Activated CD4-positive, alpha-beta T cell treated with anti-CD3 and anti-CD28 coated beads, Interleukin-2, amount 50 U/mL, for 4 hours (primary cell): ENCODE results near the gene ALS2CL.

ENCODE experiments used
- DNase-seq, 2 experiments: peaks; one replicate each; pipeline ENCODE4 v3.0.0-alpha.2; 2020

ALS2CL gene

DNA sequence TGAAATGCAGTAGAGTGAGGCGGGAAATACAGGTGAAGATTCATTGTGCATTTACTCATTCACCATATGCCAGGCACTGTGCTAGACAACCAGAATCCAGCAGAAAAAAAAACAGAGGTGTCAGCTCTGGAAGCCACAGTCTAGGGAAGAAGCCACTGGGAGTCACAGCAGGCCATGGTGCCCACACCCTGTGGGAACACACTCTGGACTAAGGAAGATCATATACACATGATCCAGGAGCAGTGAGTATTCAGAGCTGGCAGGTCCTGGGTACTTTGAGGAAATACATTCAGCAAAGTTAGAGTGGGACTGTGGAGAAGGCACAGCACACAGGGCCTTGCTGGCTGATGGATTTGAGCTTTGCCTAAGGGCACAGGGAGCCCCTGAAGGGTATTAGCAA lies 66.4 kb downstream of the ALS2CL start:
- no peak for DNase-seq

DNA sequence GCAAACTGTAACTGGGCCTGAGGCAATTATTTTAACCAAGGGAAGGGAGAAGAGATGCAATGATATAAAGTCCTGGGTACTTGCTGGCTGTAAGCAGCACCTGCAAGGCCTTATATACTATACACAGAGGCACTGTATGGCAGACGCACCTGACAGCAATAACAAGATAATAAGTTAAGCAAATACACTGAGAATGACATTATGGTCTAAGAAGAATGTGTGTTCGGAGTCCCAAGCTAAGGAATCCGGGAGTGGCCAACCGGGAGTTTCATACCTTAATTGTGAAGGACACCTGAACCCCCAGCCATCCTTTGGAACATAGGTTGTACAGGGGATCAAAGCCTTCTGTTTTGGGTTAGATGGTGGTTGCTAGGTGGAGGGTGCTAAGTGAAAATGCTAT lies 67.4 kb downstream of the ALS2CL start:
- DNase-seq = no peak

DNA sequence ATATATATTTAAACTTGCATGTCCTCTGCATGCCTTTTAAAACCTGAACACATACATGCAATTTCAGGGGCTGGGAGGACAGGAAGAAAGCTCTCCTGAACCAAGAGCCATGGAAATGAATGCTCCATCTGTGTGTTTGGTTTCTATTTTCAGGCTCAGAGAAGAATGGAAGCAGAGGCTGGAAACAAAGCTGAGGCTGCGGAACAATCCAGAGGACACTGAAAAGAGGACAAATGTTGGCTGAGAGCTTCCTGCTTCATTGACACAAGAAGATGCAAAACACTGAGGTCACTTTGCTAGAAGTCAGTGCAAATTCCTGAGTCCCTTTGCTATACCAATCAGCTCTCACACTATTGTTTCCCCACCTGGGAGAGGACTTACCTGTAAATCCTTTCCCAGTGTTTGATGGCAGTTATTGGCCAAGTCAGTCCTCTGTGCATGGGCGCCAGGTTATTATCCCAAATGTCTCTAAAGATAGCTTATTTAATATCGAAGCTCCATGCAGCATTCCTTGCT lies 68.4 kb downstream of the ALS2CL start:
- no peak for DNase-seq

DNA sequence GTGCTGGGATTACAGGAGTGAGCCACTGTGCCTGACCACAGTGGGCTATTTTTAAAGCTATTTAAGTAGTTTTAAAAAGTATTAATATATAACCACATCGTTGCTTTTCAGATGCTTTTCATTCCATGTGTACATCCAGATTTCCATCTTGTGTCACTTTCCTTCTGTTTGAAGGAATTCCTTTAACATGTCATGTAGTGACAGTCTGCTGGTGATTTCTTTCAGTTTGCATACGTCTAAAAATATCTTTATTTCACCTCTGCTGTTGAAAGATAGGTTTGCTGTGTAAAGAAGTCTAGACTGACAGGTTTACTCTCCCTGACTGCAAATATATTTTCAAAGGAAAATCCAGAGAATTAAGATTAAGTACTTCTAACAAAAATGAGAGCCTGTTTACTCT lies 68.9 kb downstream of the ALS2CL start:
- no peak for DNase-seq

DNA sequence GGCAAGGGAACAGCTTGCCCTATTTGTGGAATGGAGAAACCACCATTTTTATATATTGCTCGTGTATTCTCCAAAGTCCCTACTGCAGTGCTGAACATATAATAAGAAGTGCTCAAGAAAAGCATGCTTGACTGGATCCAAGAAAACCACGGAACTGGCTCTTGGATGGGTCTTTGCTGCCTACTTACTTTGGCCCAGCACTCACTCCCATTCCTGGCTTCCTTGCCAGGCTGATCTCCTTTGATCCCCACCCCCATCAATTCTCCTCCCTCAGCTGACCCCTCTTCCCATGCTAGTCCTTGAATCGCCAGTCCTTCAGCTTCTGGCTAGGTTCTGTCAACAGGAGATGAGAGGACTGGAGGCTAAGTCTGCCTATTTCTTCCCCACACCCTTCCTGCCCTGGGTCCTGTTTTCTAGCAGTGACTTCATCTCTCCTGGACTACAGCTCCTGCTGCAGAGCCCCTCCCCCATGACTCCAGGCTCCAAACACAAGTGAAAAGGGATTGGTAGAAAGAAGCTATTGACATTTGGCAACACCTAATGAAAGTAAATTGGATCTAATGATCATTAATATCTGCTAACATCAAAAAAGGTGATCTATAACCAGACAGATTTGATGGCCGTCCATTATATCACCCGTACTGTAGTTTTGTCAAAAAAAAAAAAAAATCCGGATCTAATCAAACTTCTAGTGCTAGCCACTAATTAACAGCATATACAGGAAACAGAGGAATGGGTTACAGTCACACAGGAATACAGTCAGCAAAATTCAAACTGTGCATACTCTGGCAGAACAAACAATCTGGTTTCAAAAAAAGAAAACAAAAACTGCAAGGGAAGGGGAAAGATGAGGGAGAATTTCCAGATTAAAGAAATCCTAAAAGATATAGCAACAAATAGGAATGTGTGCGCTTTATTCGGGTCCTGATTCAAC lies 73.4 kb downstream of the ALS2CL start:
- DNase-seq = no peak
